Breast epithelium (tissue), 3 donors: ENCODE results near the gene STRADA. TPM values are rescaled to one million over a fixed set of nuclear protein-coding genes. Genes with fewer than 3 reads are reported as not detected.

Experiments
- total RNA-seq, 3 donors: library from RNA; depleted of rRNA; stranded (reverse); fragments of >200 nt; gene quantifications; one replicate each; pipeline ENCODE4 v1.1.0, GENCODE V29; 2016

Gene STRADA
- total RNA-seq, 3 donors from 2014 or later = 25.9 to 33.8 (median 26.2) TPM

Other genes with a start within 250 kb of the STRADA start
- gene KCNH6, start 218.4 kb downstream of the STRADA start, total RNA-seq = not detected
- 10 to 100 TPM; 23.0 to 29.6 (median 27.2) TPM for gene DCAF7, start 191.3 kb downstream of the STRADA start, total RNA-seq
- gene TACO1, start 140.9 kb downstream of the STRADA start, total RNA-seq = 10 to 100 TPM; 11.0 to 12.4 (median 11.1) TPM
- 10 to 100 TPM; 44.9 to 60.0 (median 47.9) TPM for gene MAP3K3, start 119.4 kb downstream of the STRADA start, total RNA-seq
- gene LIMD2, start 41.7 kb downstream of the STRADA start, total RNA-seq = 10 to 100 TPM in 1 of 3 donors, 1 to 10 TPM in 2; 6.1 to 10.5 (median 7.2) TPM
- gene CCDC47, start 31.8 kb upstream of the STRADA start, total RNA-seq = 10 to 100 TPM; 54.1 to 89.5 (median 81.7) TPM
- gene DDX42, start 32.4 kb upstream of the STRADA start, total RNA-seq = 100 to 1,000 TPM; 131 to 139 (median 139) TPM
- 100 to 1,000 TPM in 2 of 3 donors, 10 to 100 TPM in 1; 98.3 to 110 (median 104) TPM for gene PSMC5, start 85.6 kb upstream of the STRADA start, total RNA-seq
- 10 to 100 TPM; 55.4 to 78.7 (median 59.1) TPM for gene FTSJ3, start 85.9 kb upstream of the STRADA start, total RNA-seq
- gene SMARCD2, start 100.9 kb upstream of the STRADA start, total RNA-seq = 100 to 1,000 TPM; 142 to 210 (median 192) TPM
- not detected for gene CSH2, start 131.9 kb upstream of the STRADA start, total RNA-seq
- not detected for gene GH2, start 140.1 kb upstream of the STRADA start, total RNA-seq
- not detected for gene CSH1, start 154.8 kb upstream of the STRADA start, total RNA-seq
- not detected for gene CSHL1, start 169.5 kb upstream of the STRADA start, total RNA-seq
- gene GH1, start 177.0 kb upstream of the STRADA start, total RNA-seq = not detected
- 1 to 10 TPM; 2.2 to 7.9 (median 3.4) TPM for gene CD79B, start 190.5 kb upstream of the STRADA start, total RNA-seq
- 10 to 100 TPM in 2 of 3 donors, 1 to 10 TPM in 1; 1.0 to 16.7 (median 10.2) TPM for gene SCN4A, start 231.1 kb upstream of the STRADA start, total RNA-seq